ENCODE data around the gene EFNA5.

DNA sequence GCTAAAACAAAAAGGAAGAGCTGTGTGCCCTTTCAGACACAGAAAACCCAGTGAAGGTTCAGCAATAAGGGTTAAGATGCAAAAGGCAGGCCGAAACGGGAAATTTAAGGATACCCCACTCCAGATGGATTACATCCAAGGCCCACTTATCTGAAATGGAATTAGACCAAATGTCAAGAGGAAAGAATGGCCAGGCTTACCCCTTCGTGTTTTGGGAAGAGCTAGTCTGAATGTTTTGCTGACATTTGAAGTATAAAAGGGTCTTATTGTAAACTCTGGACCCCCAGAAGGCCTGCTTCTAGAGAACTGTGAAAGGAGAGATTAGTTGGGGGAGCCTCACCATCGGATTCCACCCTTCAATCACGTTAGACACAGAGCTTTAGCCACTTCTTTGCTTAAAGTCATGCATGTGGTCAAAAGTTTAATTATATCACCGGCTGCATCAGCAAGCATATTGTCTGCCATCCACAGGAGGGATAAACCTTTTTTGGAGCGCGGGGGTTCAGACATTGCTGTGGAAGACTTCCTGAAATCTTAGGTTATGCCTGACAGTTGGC is 93.3 kb downstream of the EFNA5 start:
- TF ChIP-seq, protein P1, sequence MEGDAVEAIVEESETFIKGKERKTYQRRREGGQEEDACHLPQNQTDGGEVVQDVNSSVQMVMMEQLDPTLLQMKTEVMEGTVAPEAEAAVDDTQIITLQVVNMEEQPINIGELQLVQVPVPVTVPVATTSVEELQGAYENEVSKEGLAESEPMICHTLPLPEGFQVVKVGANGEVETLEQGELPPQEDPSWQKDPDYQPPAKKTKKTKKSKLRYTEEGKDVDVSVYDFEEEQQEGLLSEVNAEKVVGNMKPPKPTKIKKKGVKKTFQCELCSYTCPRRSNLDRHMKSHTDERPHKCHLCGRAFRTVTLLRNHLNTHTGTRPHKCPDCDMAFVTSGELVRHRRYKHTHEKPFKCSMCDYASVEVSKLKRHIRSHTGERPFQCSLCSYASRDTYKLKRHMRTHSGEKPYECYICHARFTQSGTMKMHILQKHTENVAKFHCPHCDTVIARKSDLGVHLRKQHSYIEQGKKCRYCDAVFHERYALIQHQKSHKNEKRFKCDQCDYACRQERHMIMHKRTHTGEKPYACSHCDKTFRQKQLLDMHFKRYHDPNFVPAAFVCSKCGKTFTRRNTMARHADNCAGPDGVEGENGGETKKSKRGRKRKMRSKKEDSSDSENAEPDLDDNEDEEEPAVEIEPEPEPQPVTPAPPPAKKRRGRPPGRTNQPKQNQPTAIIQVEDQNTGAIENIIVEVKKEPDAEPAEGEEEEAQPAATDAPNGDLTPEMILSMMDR (conservative IDR thresholded peaks at IDR 0.05) = no peak
- no peak for TF ChIP-seq EZH2 (IDR thresholded peaks at IDR 0.05; ENCODE audit: low read depth)

Data from PC-9 (cell line).